Measurements from ENCODE around the gene INSL6. TPM values are rescaled to one million over a fixed set of nuclear protein-coding genes. Genes with fewer than 3 reads are reported as not detected.

INSL6 gene
- total RNA-seq, 1 donor, result not detected

- no peaks in the 10 kb centered on the region for H3K9me3 ChIP-seq (ENCODE audit: low read depth, low read length)
- no peak overlapping the region for H3K27ac ChIP-seq (ENCODE audit: low read depth, low read length)
- no peaks in the 10 kb centered on the region for H4K20me1 ChIP-seq (ENCODE audit: insufficient read depth, low read length)
- DNase-seq (ENCODE audit: insufficient read length, low spot score, missing footprints), result no peak
- H3K27me3 ChIP-seq (ENCODE audit: insufficient read depth, low read length), result no peaks in the 10 kb centered on the region
- peaks cover 2% of the 10 kb centered on the region for H3K4me1 ChIP-seq (ENCODE audit: insufficient read depth, low read length)
- no peak for TF ChIP-seq CTCF (IDR thresholded peaks at IDR 0.05; ENCODE audit: extremely low read depth, low read depth, low read length)
- peaks cover 15% of the 10 kb centered on the region for H3K36me3 ChIP-seq (ENCODE audit: insufficient read depth, low read length)
- H3K4me2 ChIP-seq (ENCODE audit: insufficient read depth, low read length), result no peak overlapping the region
- H3K4me3 ChIP-seq (ENCODE audit: insufficient read depth, low read length), result no peak overlapping the region
- no peaks in the 10 kb centered on the region for H3K79me2 ChIP-seq (ENCODE audit: insufficient read depth, low read length)
- H2AFZ ChIP-seq (ENCODE audit: low read length), result no peak overlapping the region
Observed at GRCh38 chr9:5122116-5122515, 63.3 kb downstream of the INSL6 start.

- DNase-seq (ENCODE audit: insufficient read length, low spot score, missing footprints), result no peak
- no peaks in the 10 kb centered on the region for H3K27me3 ChIP-seq (ENCODE audit: insufficient read depth, low read length)
- H3K79me2 ChIP-seq (ENCODE audit: insufficient read depth, low read length), result no peaks in the 10 kb centered on the region
- no peak overlapping the region for H3K27ac ChIP-seq (ENCODE audit: low read depth, low read length)
- peaks cover 3% of the 10 kb centered on the region for H4K20me1 ChIP-seq (ENCODE audit: insufficient read depth, low read length)
- H3K4me2 ChIP-seq (ENCODE audit: insufficient read depth, low read length), result no peak overlapping the region
- H3K36me3 ChIP-seq (ENCODE audit: insufficient read depth, low read length), result peaks cover 21% of the 10 kb centered on the region
- no peak for TF ChIP-seq CTCF (IDR thresholded peaks at IDR 0.05; ENCODE audit: extremely low read depth, low read depth, low read length)
- no peaks in the 10 kb centered on the region for H3K9me3 ChIP-seq (ENCODE audit: low read depth, low read length)
- H3K4me1 ChIP-seq (ENCODE audit: insufficient read depth, low read length), result no peaks in the 10 kb centered on the region
- no peak overlapping the region for H3K4me3 ChIP-seq (ENCODE audit: insufficient read depth, low read length)
- no peak overlapping the region for H2AFZ ChIP-seq (ENCODE audit: low read length)
Observed at GRCh38 chr9:5113994-5114748, 71.3 kb downstream of the INSL6 start.

Small RNAs within 50 kb of the gene (small RNA-seq; reads per million reads assigned to genes)
- gene AL133547.1, result not detected

Other genes with a start within 250 kb of the INSL6 start
- 21.0 and 23.3 TPM in 2 replicates for gene JAK2, start 200.4 kb downstream of the INSL6 start, total RNA-seq
- gene INSL4, start 45.8 kb upstream of the INSL6 start, total RNA-seq, result not detected in 2 replicates
- not detected in 2 replicates for gene RLN2, start 119.1 kb upstream of the INSL6 start, total RNA-seq
- gene RLN1, start 154.2 kb upstream of the INSL6 start, total RNA-seq, result not detected in 2 replicates

All from osteoblast (primary cell).